Stimulated activated CD4-positive, alpha-beta T cell treated with anti-CD3 and anti-CD28 coated beads, Interleukin-1b, Interleukin-23, amount 100 ng/mL, for 1 hour (primary cell): ENCODE data around the gene HIVEP1.
"Not testable (repeated sequence)": the region's sequence is repeated elsewhere in the genome, so short reads cannot be mapped to it uniquely, and the experiment has no call there.

ENCODE experiments used
- DNase-seq, 2 donors: peaks; one replicate each; pipeline ENCODE4 v3.0.0-alpha.2; 2020; ENCODE audit warnings: low read depth in 2 of 2

HIVEP1 gene

GRCh38 chr6:12158686-12159415 is 146.7 kb downstream of the HIVEP1 start:
- no peak for DNase-seq

GRCh38 chr6:12160326-12160725 is 148.2 kb downstream of the HIVEP1 start:
- DNase-seq = no peak

- DNase-seq = no peak
Observed at GRCh38 chr6:12162213-12162612, 150.1 kb downstream of the HIVEP1 start.

GRCh38 chr6:12163149-12163548 is 151.0 kb downstream of the HIVEP1 start:
- no peak for DNase-seq

- DNase-seq = no peak
Observed at GRCh38 chr6:12163744-12164507, 151.8 kb downstream of the HIVEP1 start.

- no peak for DNase-seq
Observed at GRCh38 chr6:12164508-12164770, 152.3 kb downstream of the HIVEP1 start.

GRCh38 chr6:12165297-12165696 is 153.2 kb downstream of the HIVEP1 start:
- DNase-seq = no peak

GRCh38 chr6:12165722-12166280 is 153.7 kb downstream of the HIVEP1 start:
- DNase-seq = no peak

GRCh38 chr6:12169377-12169776 is 157.3 kb downstream of the HIVEP1 start:
- DNase-seq = no peak

- DNase-seq = no peak
Observed at GRCh38 chr6:12170351-12171092, 158.4 kb downstream of the HIVEP1 start.

- no peak for DNase-seq
Observed at GRCh38 chr6:12171717-12172116, 159.6 kb downstream of the HIVEP1 start.

GRCh38 chr6:12172572-12172971 is 160.5 kb downstream of the HIVEP1 start:
- no peak for DNase-seq

- no peak for DNase-seq
Observed at GRCh38 chr6:12173181-12173580, 161.1 kb downstream of the HIVEP1 start.

GRCh38 chr6:12173661-12174060 is 161.5 kb downstream of the HIVEP1 start:
- no peak for DNase-seq

- no peak for DNase-seq
Observed at GRCh38 chr6:12174878-12175277, 162.8 kb downstream of the HIVEP1 start.

GRCh38 chr6:12175626-12176025 is 163.5 kb downstream of the HIVEP1 start:
- DNase-seq = no peak

GRCh38 chr6:12176782-12177181 is 164.7 kb downstream of the HIVEP1 start:
- not testable (repeated sequence) for DNase-seq

- no peak for DNase-seq
Observed at GRCh38 chr6:12178521-12178920, 166.4 kb downstream of the HIVEP1 start.

GRCh38 chr6:12181481-12181880 is 169.4 kb downstream of the HIVEP1 start:
- no peak for DNase-seq

GRCh38 chr6:12182676-12183075 is 170.6 kb downstream of the HIVEP1 start:
- no peak for DNase-seq

- no peak for DNase-seq
Observed at GRCh38 chr6:12185081-12185673, 173.1 kb downstream of the HIVEP1 start.

- DNase-seq = no peak
Observed at GRCh38 chr6:12186528-12186927, 174.4 kb downstream of the HIVEP1 start.
